SK-N-SH (cell line): Measurements from ENCODE around the gene IL12RB1.

ENCODE experiments used
- CHD2 ChIP-seq: fragments of 150-350 bp; IDR thresholded peaks from 2 replicates; pipeline ENCODE4 v1.6.1; 2018; ENCODE audit warnings: low read length; ENCODE audit not compliant: partially characterized antibody
- CTCF ChIP-seq: fragments of 200-600 bp; sonication (generic); IDR thresholded peaks from 2 replicates; pipeline ENCODE4 v1.6.1; 2017; ENCODE audit warnings: antibody characterized with exemption, mild to moderate bottlenecking, moderate library complexity
- ELF1 ChIP-seq: IDR thresholded peaks from 2 replicates; pipeline ENCODE4 v1.4.0; 2012
- EP300 ChIP-seq, 2 experiments: IDR thresholded peaks; 2 replicates each; pipeline versions ENCODE4 v1.4.0 to v1.6.1; 2012; ENCODE audit warnings: borderline replicate concordance in 1 of 2, low read depth in 1 of 2, low read length in 1 of 2
- EZH2phosphoT487 ChIP-seq: fragments of 200-600 bp; sonication (generic); IDR thresholded peaks from 2 replicates; pipeline ENCODE4 v1.6.1; 2017; ENCODE audit warnings: low read depth, mixed run types, mild to moderate bottlenecking, antibody characterized with exemption, moderate library complexity, borderline replicate concordance
- MAX ChIP-seq: IDR thresholded peaks from 2 replicates; pipeline ENCODE4 v1.4.0; 2012; ENCODE audit warnings: low read depth
- PBX3 ChIP-seq: IDR thresholded peaks from 2 replicates; pipeline ENCODE4; 2012
- POLR2AphosphoS5 ChIP-seq: IDR thresholded peaks from 2 replicates; pipeline ENCODE4 v1.6.1; 2012; ENCODE audit warnings: low read depth, low read length

- TF ChIP-seq CTCF (no peak), EP300 (IDR thresholded peaks at IDR 0.05; ENCODE audit: borderline replicate concordance in 1 of 2, low read depth in 1 of 2, low read length in 1 of 2) (no peak), CHD2 (no peak), PBX3 (no peak), POLR2AphosphoS5 (no peak), MAX (no peak), ELF1 (no peak), EZH2phosphoT487 (no peak)
Measured at GRCh38 chr19:18121166-18121565, 34.4 kb upstream of the IL12RB1 start.
